ENCODE results near the gene SHISA6. TPM values are rescaled to one million over a fixed set of nuclear protein-coding genes. Genes with fewer than 3 reads are reported as not detected.

SHISA6 gene
- total RNA-seq, 1 experiment from 2014 or later: 2.9 TPM

DNA sequence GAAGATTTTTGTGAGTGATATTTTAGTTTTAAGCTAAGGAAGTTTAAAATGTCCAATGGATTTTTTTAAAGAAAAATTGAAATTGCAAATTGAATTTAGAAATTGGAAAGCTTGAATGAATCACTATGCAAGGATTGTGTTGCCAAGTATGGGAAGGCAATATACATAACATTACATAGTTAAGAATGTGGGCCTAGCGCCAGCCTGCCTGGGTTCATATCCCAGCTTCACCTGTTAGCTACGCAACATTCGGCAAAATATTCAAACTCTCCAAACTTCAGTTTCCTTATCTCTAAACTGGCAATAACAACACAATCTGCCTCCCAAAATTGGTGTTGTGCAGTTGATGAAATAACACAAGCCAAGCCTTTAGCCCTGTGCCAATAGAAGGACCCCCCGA is 306.8 kb downstream of the SHISA6 start:
- Mint-ChIP-seq H3K9me3 (no peaks in the 10 kb centered on the region; a peak in 1 of 5 replicates), H3K27me3 (ENCODE audit: low read depth) (peaks cover 1% of the 10 kb centered on the region; the same call in 1 of the 2 replicates), H3K4me1 (peaks cover 4 to 5% of the 10 kb centered on the region in 2 experiments; a peak in 2 of 4 replicates), H3K4me3 (no peak overlapping the region), H3K27ac (no peak overlapping the region), H3K36me3 (ENCODE audit: insufficient read depth in 1 of 3, low read depth in 3 of 3) (no peaks in the 10 kb centered on the region; a peak in 1 of 7 replicates)
- no peak overlapping the region for H2BK5ac ChIP-seq (ENCODE audit: insufficient read length, low read length)
- no peak for TF ChIP-seq CTCF (conservative IDR thresholded peaks at IDR 0.05)
- no peak overlapping the region for H3K18ac ChIP-seq (ENCODE audit: insufficient read length, low read depth, low read length)
- H2AFZ ChIP-seq (ENCODE audit: low read length): no peak overlapping the region
- H3K4me1 ChIP-seq (ENCODE audit: insufficient read depth, low read length): no peaks in the 10 kb centered on the region; the same call in 1 of the 2 replicates
- H4K5ac ChIP-seq (ENCODE audit: insufficient read length, low read depth, low read length): no peak overlapping the region
- no peak overlapping the region for H3K4ac ChIP-seq (ENCODE audit: low read depth, low read length)
- no peak overlapping the region for H3K23ac ChIP-seq (ENCODE audit: insufficient read length, low read depth, low read length)
- H3K23me2 ChIP-seq (ENCODE audit: insufficient read length, low read depth, low read length, poor library complexity, severe bottlenecking): no peaks in the 10 kb centered on the region
- WGBS (ENCODE audit: extremely low coverage, insufficient read length, low lambda C conversion rate): no CpG with 5 or more reads among the region's 4 CpGs
- H3K56ac ChIP-seq (ENCODE audit: insufficient read length, low read depth, low read length): no peak overlapping the region
- no peak overlapping the region for H3K27ac ChIP-seq (ENCODE audit: insufficient read length, low read depth, low read length)
- no peak overlapping the region for H3K4me2 ChIP-seq (ENCODE audit: insufficient read depth, insufficient read length, low read length)
- H3T11ph ChIP-seq (ENCODE audit: low read length): no peak overlapping the region
- no peak overlapping the region for H4K91ac ChIP-seq (ENCODE audit: insufficient read length, low read depth, low read length)
- H3K9me3 ChIP-seq (ENCODE audit: control insufficient read depth, low read depth, low read length): no peaks in the 10 kb centered on the region
- H4K20me1 ChIP-seq (ENCODE audit: control insufficient read depth, insufficient read depth, insufficient read length): no peaks in the 10 kb centered on the region
- no peaks in the 10 kb centered on the region for H3K27me3 ChIP-seq (ENCODE audit: insufficient read depth, low read length)
- no peak overlapping the region for H2BK12ac ChIP-seq (ENCODE audit: insufficient read length, low read depth, low read length)
- no peak overlapping the region for H4K8ac ChIP-seq (replicated peaks; ENCODE audit: insufficient read length, low read depth, low read length)
- no peak overlapping the region for H3K14ac ChIP-seq (ENCODE audit: insufficient read depth, low read length)
- H3K79me2 ChIP-seq (ENCODE audit: insufficient read depth, low read length): no peaks in the 10 kb centered on the region
- no peak for DNase-seq
- no peak overlapping the region for H2AK5ac ChIP-seq (ENCODE audit: insufficient read length, low read length)
- no peak overlapping the region for H2BK20ac ChIP-seq (ENCODE audit: low read depth, low read length, poor library complexity, severe bottlenecking)
- no peaks in the 10 kb centered on the region for H3K79me1 ChIP-seq (ENCODE audit: insufficient read depth, low read depth, low read length, poor library complexity, severe bottlenecking)
- no peak overlapping the region for H2BK15ac ChIP-seq (ENCODE audit: low read depth, low read length)
- no peak overlapping the region for H3K9ac ChIP-seq (ENCODE audit: extremely low read depth, insufficient read length, low read length)
- H2BK120ac ChIP-seq (ENCODE audit: low read depth, low read length, poor library complexity, severe bottlenecking): no peak overlapping the region
